Testis (tissue), 3 donors: Measurements from ENCODE around the gene CADM1. TPM values are rescaled to one million over a fixed set of nuclear protein-coding genes. Genes with fewer than 3 reads are reported as not detected.

ENCODE experiments used
- DNase-seq: peaks from one replicate; pipeline ENCODE4 v3.0.0-alpha.2; 2019
- H3K27ac ChIP-seq, 2 donors: fragments of 200-600 bp; sonication (generic); one replicate each; pipeline ENCODE4 v1.5.1; 2019
- H3K27me3 ChIP-seq: fragments of 200-600 bp; sonication (generic); one replicate; pipeline ENCODE4 v1.5.1; 2019
- H3K36me3 ChIP-seq: fragments of 200-600 bp; sonication (generic); one replicate; pipeline ENCODE4 v1.5.1; 2017; ENCODE audit warnings: low read depth; ENCODE audit errors: missing control alignments
- H3K4me1 ChIP-seq: fragments of 200-600 bp; sonication (generic); one replicate; pipeline ENCODE4 v1.5.1; 2019
- H3K4me3 ChIP-seq, 2 donors: fragments of 200-600 bp; sonication (generic); one replicate each; pipeline ENCODE4 v1.5.1; 2017 to 2019
- H3K9me3 ChIP-seq: fragments of 200-600 bp; sonication (generic); one replicate; pipeline ENCODE4 v1.5.1; 2017
- POLR2A ChIP-seq: fragments of 450-650 bp; IDR thresholded peaks from one replicate; pipeline ENCODE4 v1.6.1; 2017; ENCODE audit warnings: antibody characterized with exemption, mild to moderate bottlenecking, moderate library complexity
- WGBS, 2 donors: methylation state at CpG; one replicate each; pipeline ENCODE4 v1.1.5; 2018; 5-methylcytosine and 5-hydroxymethylcytosine counted together
- intact Hi-C: fragments of 100-400 bp; cut with DNase I; formaldehyde crosslinking; loops from one replicate; pipeline ENCODE4 v1.15.1; 2023; ENCODE audit warnings: low total_unique reads
- polyA plus RNA-seq: library from polyadenylated mRNA; stranded (reverse); fragments of 350-450 nt; fragmentation: Illumina TruSeq; extraction: RNeasy Lipid Tissue Mini Kit (QIAGEN cat#74804); gene quantifications from one replicate; pipeline ENCODE4 v1.2.3, GENCODE V29; 2014; ENCODE audit warnings: low read depth, low replicate concordance; ENCODE audit not compliant: insufficient read depth
- total RNA-seq, 2 donors: library from RNA; depleted of rRNA; stranded (reverse); fragments of >200 nt; gene quantifications; one replicate each; pipeline ENCODE4 v1.2.3, GENCODE V29; 2016
- TF ChIP-seq, protein P1 (sequence below), 3 experiments: fragments of 450-650 bp in 2 of 3; fragments of 200-600 bp in 1 of 3; sonication (generic) in 1 of 3; IDR thresholded peaks; one replicate each; pipeline ENCODE4 v1.5.1; 2016 to 2019; ENCODE audit warnings: antibody characterized with exemption in 3 of 3, mild to moderate bottlenecking in 2 of 3, moderate library complexity in 1 of 3

Gene CADM1
- total and polyA plus RNA-seq, 3 donors from 2014 or later, result 135 to 230 (median 216) TPM

GRCh38 chr11:115338476-115338875, 165.7 kb downstream of the CADM1 start:
- TF ChIP-seq, protein P1, sequence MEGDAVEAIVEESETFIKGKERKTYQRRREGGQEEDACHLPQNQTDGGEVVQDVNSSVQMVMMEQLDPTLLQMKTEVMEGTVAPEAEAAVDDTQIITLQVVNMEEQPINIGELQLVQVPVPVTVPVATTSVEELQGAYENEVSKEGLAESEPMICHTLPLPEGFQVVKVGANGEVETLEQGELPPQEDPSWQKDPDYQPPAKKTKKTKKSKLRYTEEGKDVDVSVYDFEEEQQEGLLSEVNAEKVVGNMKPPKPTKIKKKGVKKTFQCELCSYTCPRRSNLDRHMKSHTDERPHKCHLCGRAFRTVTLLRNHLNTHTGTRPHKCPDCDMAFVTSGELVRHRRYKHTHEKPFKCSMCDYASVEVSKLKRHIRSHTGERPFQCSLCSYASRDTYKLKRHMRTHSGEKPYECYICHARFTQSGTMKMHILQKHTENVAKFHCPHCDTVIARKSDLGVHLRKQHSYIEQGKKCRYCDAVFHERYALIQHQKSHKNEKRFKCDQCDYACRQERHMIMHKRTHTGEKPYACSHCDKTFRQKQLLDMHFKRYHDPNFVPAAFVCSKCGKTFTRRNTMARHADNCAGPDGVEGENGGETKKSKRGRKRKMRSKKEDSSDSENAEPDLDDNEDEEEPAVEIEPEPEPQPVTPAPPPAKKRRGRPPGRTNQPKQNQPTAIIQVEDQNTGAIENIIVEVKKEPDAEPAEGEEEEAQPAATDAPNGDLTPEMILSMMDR (IDR thresholded peaks at IDR 0.05), result no peak
- TF ChIP-seq POLR2A, result no peak
- H3K4me3 ChIP-seq, result no peak overlapping the region
- peaks cover 6% of the 10 kb centered on the region for H3K4me1 ChIP-seq
- H3K27ac ChIP-seq, result no peak overlapping the region
- H3K9me3 ChIP-seq, result no peaks in the 10 kb centered on the region
- H3K36me3 ChIP-seq, result no peaks in the 10 kb centered on the region
- DNase-seq, result no peak
- H3K27me3 ChIP-seq, result no peaks in the 10 kb centered on the region
- intact Hi-C loops, result loop anchor here (10.0 kb wide), 1 partner anchor 936 kb away; no protein-coding TSS in a partner anchor
- WGBS, 2 donors, result 60 to 76% methylated on average over 3 of the region's 3 CpGs

DNA sequence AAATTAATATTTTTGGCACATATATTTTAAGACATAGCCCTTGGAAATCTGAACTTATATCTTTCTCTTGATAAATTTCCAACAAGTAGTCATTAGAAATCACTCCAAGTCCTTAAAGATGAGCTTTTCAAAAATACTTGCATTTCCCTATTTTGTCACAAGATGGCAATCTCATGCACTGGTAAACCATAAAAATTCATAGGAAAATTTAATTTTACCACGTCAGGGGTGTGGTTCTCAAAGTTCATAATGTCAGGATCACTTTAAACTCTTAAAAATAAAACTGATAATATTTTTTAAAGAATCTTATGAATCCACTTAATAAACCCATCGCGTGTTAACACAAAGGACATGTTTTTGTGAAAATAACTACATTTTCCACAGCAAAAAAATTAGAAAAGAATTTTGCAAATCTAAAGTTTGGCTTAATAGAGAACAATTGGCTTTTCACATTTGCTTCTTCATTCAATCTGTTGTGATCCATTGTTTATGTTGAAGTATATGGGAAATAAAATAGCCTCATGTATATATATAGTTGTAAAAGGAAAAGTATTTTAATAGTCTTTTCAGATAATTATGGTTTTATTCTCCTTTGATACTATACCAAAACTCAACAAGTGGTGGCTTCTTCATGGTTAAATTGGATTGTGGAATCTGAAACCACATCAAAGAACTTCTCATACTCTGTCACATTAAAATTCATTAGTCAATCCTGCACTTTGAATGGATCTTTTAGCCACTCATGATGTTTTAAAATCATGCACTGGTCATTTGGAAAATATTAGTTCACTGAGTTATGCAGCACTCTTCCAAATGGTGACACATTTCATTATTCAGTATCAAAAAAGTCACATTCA, 169.1 kb downstream of the CADM1 start:
- Histone ChIP-seq H3K27me3 (no peaks in the 10 kb centered on the region), H3K27ac (no peak overlapping the region)
- intact Hi-C loops, result loop anchor here (10.0 kb wide), 1 partner anchor 940 kb away; no protein-coding TSS in a partner anchor

DNA sequence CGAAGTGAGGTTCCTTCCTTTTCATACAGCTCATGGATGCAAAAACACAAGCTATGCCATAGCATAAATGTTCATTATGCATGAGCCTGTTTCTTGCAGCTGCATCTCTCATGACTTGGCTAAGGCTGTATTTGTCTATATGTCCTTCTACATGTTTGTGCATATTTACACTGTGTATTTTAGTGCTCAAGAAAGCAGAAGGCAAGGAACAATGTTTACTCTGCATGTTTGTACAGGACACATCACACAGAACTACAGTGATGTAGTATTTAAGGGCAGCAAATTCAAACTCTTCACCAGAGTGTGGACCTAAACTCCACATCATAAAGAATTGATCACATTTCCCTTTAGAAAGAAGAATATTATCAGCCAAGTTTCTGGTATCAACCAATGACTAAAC, 170.3 kb downstream of the CADM1 start:
- Histone ChIP-seq H3K4me1 (no peaks in the 10 kb centered on the region), H3K9me3 (no peaks in the 10 kb centered on the region), H3K27ac (no peak overlapping the region), H3K27me3 (no peaks in the 10 kb centered on the region), H3K4me3 (no peak overlapping the region), H3K36me3 (no peaks in the 10 kb centered on the region)
- WGBS, 2 donors, result 74 to 78% methylated on average over 1 of the region's 1 CpG
- TF ChIP-seq, protein P1 (IDR thresholded peaks at IDR 0.05), result no peak
- no peak for TF ChIP-seq POLR2A
- no peak for DNase-seq
- intact Hi-C loops, result loop anchor here (10.0 kb wide), 1 partner anchor 941 kb away; no protein-coding TSS in a partner anchor

More for the DNA sequence above, 169.1 kb downstream of the CADM1 start:
- 52 to 70% methylated on average over 3 of the region's 3 CpGs for WGBS, 2 donors
- H3K9me3 ChIP-seq, result no peaks in the 10 kb centered on the region
- no peak for TF ChIP-seq POLR2A
- TF ChIP-seq, protein P1 (IDR thresholded peaks at IDR 0.05), result peak; percentile 26 to 76 (median 33)
- DNase-seq, result no peak
- H3K4me1 ChIP-seq, result no peaks in the 10 kb centered on the region
- no peak overlapping the region for H3K4me3 ChIP-seq
- no peaks in the 10 kb centered on the region for H3K36me3 ChIP-seq

- Histone ChIP-seq H3K27ac (no peak overlapping the region), H3K9me3 (no peaks in the 10 kb centered on the region), H3K4me3 (no peak overlapping the region), H3K36me3 (no peaks in the 10 kb centered on the region), H3K4me1 (no peaks in the 10 kb centered on the region), H3K27me3 (no peaks in the 10 kb centered on the region)
- intact Hi-C loops, result loop anchor here (10.0 kb wide), 1 partner anchor 942 kb away; no protein-coding TSS in a partner anchor
- TF ChIP-seq POLR2A, result no peak
- TF ChIP-seq, protein P1 (IDR thresholded peaks at IDR 0.05), result no peak
- no peak for DNase-seq
- WGBS, 2 donors, result 74 to 75% methylated on average over 2 of the region's 2 CpGs
These were observed 171.1 kb downstream of the CADM1 start for GRCh38 chr11:115333121-115333520.
